Activated CD4-positive, CD25-positive, alpha-beta regulatory T cell (primary cell): ENCODE measurements around the gene STBD1.
"Not testable (repeated sequence)": the region's sequence is repeated elsewhere in the genome, so short reads cannot be mapped to it uniquely, and the experiment has no call there.

Experiments
- DNase-seq, 4 experiments: peaks; one replicate each; lab custom pipeline; 2025; lab: John Stamatoyannopoulos, UW

STBD1 gene

DNA sequence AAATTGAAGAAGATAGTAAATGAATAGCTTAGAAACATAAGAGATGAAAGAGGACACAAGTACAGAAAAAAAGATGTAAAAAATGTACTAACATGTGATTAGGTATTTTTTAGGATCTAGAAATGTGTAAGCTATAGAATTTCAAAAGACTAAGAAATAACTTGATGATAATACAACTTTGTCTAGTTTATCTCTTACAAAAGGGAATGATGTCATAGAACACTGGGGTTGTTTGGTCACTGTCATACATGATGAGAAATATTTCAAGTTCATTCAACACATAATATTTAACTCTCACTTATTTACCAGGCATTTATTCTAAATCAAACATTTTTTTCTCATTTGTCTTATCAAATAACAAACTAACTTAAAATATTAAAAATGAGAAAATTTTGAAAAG is 18.5 kb downstream of the STBD1 start:
- DNase-seq = no peak

DNA sequence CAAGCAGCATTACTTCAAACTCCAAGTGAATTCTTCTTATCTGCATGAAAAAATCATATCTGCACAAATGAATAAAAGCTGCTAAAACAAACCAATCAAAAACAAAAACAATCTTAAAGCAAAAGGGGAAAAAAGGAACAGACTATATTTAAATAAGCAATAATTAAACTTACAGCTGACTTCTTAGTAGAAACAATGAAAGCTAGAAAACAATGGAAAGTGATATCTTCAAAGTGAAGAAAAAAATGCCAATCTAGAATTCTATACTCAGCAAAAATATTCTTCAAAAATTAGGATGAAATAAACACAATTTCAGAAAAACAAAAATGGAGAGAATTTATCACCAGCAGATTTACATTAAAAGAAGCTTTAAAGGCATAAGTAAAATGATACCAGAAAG is 20.0 kb downstream of the STBD1 start:
- DNase-seq = no peak

DNA sequence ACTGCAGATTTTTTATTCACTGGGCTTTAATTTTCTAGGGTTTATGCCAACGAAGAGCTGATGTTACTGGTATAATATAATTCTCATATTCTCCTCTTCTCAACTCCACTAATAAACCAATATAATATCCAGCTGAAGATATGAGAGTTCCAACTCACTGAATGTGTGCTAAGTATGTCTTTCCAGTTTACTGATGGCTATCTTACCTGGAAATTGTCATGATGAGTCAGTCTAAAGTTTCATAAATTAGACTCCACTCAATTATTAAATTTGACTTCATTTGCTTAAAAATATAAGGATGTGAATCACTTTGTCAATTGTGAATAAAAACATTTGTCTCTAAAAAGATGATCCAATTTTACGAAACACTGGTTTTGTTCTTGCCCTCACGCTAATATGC is 28.4 kb downstream of the STBD1 start:
- no peak for DNase-seq

DNA sequence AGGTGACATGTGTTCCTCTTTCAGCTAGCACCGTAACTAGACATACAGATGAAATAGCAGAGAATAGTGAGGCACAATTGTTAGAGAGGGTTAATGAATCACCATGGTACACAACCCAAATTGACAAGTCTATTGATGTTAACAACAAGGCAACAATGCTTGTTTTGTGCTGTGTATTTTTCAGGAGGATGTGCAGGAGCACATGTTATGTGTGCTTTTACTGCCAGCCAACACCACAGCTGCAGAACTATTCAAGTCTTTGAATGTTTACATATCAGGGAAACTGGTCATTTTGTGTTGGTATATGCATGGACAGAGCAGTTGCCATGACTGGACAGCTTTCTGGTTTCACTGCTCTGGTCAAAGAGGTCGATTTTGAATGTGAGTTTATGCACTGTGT is 32.8 kb downstream of the STBD1 start:
- no peak for DNase-seq

DNA sequence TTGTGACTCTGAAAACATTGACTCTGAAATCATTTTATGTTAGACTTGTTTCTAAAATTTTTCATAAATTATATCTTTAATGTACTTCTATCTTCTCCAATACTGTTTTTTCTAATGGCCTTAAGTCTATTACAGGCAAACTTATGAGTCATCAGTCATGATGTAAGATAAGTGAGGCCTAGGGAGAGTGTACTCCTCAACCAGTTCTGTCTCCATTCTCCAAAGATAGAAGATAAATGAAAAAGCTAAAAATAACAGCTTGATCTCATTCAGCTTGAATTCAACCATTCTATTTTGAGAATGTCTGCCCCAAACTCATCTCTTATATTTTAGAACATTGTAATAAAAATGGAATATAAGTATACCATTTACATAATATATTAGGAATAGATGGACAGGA is 34.5 kb downstream of the STBD1 start:
- DNase-seq = no peak

DNA sequence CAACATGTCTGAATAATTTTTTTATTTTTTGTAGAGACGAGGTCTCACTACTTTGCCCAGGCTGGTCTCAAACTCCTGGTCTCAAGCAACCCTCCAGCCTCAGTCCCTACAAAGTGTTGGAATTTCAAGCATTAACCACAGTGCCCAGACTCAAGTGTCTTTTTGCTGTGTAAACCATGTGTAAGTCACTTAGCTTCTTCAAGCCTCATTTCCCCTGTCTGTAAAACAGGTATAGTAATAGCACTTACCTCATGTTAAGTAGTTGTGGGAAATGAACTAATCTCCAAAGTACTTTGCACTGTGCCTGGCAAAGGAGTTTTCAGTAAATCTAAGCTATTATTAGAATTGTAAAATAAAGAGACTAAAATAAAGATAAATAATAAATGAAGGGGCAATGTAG is 35.7 kb downstream of the STBD1 start:
- DNase-seq = no peak

DNA sequence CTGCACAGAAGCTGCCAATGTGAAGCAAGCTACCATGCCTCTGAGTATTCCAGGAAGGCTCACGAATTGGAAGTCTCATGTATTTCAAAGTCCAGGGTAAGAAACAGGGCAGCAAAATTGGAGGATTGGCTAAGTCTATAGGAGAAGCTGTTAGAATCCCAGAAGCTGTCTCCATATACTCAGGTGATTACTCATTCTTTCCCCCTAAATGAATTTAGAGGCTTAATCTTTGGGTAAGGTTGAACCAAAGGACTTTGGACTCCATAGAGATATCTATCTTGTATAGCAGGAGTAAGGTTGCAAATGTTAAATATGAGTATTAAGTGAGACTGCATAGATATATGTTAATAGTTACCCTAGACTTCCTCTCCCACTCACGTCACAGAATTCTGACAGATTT is 36.3 kb downstream of the STBD1 start:
- DNase-seq = no peak

DNA sequence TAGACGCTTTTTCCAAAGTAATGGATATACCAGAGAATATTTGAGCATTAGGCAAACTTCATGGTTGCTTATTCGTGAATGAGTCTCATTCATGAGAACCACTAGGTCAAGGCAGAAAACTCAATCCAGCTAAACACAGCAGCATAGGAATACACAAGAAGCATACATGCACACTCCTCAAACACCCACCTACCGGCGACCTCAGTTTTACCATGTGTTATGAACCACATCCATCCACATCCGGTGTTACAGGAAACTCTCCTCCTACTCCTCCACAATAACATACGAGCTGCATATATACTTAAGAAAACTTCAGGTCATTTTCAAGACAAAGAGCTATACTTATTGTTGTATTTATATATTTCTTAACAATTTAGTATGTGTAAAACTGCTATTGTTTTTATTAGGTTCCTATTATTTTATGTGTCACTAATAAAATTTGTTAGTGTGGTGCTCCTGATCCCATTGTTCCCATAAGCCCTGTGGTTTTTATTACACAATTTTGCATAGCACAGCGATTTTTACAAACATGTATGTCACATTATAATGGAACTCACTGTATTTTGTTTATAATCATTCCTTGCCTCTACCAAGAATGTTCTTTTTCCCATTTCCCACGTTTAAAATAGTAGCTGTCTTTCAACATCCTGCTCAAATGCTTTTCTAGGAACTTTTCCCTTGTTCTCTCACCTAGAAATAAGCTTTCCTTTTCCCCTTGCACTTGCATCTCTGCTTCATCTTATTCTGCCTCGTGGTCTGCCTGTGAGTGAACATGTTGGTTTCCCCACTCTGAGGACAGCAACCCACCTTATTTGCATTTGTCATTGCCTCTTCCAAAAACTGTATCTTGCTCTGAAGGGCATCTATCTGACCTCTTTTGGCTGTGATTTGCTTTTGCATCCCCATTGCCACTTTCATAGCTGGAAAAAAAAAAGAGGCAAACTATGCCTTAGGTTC is 48.3 kb downstream of the STBD1 start:
- no peak for DNase-seq

DNA sequence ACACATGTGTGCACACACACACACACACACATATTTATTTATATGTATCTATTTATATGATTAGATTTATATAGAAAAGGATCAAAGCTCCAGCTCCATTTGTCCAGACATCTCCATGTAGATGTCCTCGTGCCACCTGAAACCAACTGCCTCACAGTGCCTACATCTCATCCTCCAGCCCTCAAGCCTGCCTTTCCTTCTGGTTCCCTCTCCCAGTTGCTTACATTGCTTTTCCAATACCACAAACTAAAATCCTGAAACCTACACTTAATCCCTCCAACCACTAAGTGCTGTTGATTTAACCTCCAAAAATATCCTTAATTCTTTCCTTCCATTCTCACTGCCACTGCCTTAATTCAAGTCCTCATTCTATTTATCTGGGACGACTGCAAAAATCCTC is 51.4 kb downstream of the STBD1 start:
- no peak for DNase-seq

DNA sequence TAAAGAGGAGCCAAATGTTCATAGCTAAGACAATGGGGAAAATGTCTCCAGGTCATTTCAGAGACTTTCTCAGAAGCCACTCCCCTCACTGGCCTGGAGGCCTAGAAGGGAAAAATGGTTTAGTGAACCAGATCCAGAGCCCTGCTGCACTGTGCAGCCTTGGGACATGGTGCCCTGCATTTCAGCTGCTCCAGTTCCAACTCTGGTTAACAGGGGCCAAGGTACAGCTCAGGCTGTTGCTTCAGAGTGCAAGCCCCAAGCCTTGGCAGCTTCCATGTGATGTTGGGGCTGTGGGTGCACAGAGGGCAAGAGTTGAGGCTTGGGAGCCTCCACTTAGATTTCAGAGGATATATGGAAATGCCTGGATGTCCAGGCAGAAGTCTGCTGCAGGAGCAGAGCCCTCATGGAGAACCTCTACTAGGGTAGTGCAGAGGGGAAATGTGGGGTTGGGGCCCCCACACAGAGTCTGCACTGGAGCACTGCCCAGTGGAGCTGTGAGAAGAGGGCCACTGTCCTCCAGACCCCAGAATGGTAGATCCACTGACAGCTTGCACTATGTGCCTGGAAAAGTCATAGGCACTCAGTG is 53.4 kb downstream of the STBD1 start:
- not testable (repeated sequence) for DNase-seq
